ENCODE results near the gene PEAK1. TPM values are rescaled to one million over a fixed set of nuclear protein-coding genes. Genes with fewer than 3 reads are reported as not detected.

The PEAK1 gene
- total and polyA plus RNA-seq, 9 of the 15 experiments (the other 6 are each of a cell fraction or from before 2014, with no cell fraction given) = 0.99 to 22.4 (median 10.8) TPM

DNA sequence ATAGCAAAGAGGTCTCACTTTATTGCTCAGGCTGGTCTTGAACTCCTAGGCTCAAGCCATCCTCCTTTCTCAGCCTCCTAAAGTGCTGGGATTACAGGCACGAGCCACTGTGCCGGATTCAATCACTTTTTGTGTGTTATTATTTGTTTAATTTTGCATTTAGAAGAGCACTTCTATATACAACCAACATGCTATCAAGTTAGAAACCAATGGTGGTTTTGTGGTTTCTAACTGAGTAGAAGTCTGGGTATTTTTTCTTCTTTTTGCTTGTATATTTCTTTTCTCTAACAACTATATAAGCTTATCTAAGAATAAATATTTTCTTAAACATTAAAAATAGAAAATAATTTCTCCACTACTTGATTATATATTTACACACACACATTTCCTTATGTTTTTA, 86.7 kb downstream of the PEAK1 start:
- no peak overlapping the region for H2AFZ ChIP-seq (ENCODE audit: low read depth, low read length)
- no peaks in the 10 kb centered on the region for H3K79me2 ChIP-seq (ENCODE audit: control insufficient read depth, insufficient read depth, low read length)
- TF ChIP-seq, protein P1, sequence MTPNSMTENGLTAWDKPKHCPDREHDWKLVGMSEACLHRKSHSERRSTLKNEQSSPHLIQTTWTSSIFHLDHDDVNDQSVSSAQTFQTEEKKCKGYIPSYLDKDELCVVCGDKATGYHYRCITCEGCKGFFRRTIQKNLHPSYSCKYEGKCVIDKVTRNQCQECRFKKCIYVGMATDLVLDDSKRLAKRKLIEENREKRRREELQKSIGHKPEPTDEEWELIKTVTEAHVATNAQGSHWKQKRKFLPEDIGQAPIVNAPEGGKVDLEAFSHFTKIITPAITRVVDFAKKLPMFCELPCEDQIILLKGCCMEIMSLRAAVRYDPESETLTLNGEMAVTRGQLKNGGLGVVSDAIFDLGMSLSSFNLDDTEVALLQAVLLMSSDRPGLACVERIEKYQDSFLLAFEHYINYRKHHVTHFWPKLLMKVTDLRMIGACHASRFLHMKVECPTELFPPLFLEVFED (CRISPR knock-in tag; conservative IDR thresholded peaks at IDR 0.05) = no peak
- in situ Hi-C loops (cut with MboI) = no loop called here
- no peaks in the 10 kb centered on the region for H3K9me3 ChIP-seq (replicated peaks; ENCODE audit: control insufficient read depth, insufficient read depth, low read depth, low read length)
- H4K20me1 ChIP-seq (replicated peaks; ENCODE audit: control insufficient read depth, insufficient read depth, low read length) = no peaks in the 10 kb centered on the region
- ChIA-PET CTCF (ENCODE audit: low intra/inter-chr PET ratio) (no interaction called here), POLR2A (interaction anchor here (0.6 kb wide), 1 partner anchor 16 kb away, joined by 3 read pairs; no protein-coding TSS in a partner anchor)
- 86% methylated on average over 2 of the region's 2 CpGs for WGBS (ENCODE audit: insufficient coverage, low coverage, missing lambda C conversion rate)
- no peak overlapping the region for H3K9ac ChIP-seq (ENCODE audit: insufficient read depth in 1 of 2, low read depth in 2 of 2, low read length in 2 of 2)
- ATAC-seq (no peak), DNase-seq (ENCODE audit: extremely low read depth in 1 of 4, low spot score in 3 of 4) (no peak), FAIRE-seq (no peak)
- H3K36me3 ChIP-seq (ENCODE audit: control insufficient read depth, insufficient read depth, low read length) = no peaks in the 10 kb centered on the region
- intact Hi-C loops (cut with micrococcal nuclease) = no loop called here
- no peak overlapping the region for H3K4me2 ChIP-seq (ENCODE audit: insufficient read depth, low read length)
- no peaks in the 10 kb centered on the region for H3K9me1 ChIP-seq (ENCODE audit: control insufficient read depth, insufficient read depth, low read length)
- no peak overlapping the region for H3K27ac ChIP-seq (ENCODE audit: extremely low read depth, low read depth, low read length)
- H3K4me3 ChIP-seq = no peak overlapping the region
- BruUV-seq (replicated peaks) = no TSS peak
- peaks cover 3 to 5% of the 10 kb centered on the region in 2 experiments; a peak in 4 of 5 replicates for H3K4me1 ChIP-seq (replicated peaks in 1 of 2; ENCODE audit: control insufficient read depth in 2 of 2, insufficient read depth in 2 of 2, low read length in 2 of 2)
- H3K27me3 ChIP-seq (ENCODE audit: control insufficient read depth in 2 of 2, insufficient read depth in 2 of 2, low read length in 2 of 2) = no peaks in the 10 kb centered on the region

DNA sequence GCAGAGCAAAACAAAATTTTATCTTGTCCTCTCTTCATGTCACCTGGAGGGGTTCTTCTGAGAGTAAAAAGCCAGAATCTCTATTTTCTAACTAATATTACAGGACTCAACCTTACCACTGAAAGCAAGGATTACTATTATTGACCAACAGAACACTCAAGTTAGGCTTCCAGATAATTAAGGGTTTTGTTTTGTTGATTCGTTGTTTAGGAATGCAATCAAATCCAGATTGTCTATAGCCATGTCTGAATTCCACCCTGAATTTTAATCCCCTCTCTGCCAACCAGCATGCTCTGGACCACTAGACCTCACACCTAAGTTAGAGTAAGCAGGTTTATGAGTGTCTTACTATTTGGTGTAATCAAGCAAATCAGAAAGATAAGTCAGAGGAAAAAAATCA, 90.7 kb downstream of the PEAK1 start:
- H3K27ac ChIP-seq (ENCODE audit: extremely low read depth, low read depth, low read length) = no peak overlapping the region
- no peaks in the 10 kb centered on the region for H3K79me2 ChIP-seq (ENCODE audit: control insufficient read depth, insufficient read depth, low read length)
- ChIA-PET POLR2A (no interaction called here), CTCF (ENCODE audit: low intra/inter-chr PET ratio) (no interaction called here)
- no TSS peak for BruUV-seq (replicated peaks)
- in situ Hi-C loops (cut with MboI) = no loop called here
- no peaks in the 10 kb centered on the region for H3K27me3 ChIP-seq (ENCODE audit: control insufficient read depth in 2 of 2, insufficient read depth in 2 of 2, low read length in 2 of 2)
- intact Hi-C loops (cut with micrococcal nuclease) = no loop called here
- no peaks in the 10 kb centered on the region for H3K36me3 ChIP-seq (ENCODE audit: control insufficient read depth, insufficient read depth, low read length)
- H3K4me3 ChIP-seq = no peak overlapping the region
- no peak for TF ChIP-seq MTA2 (IDR thresholded peaks at IDR 0.05; ENCODE audit: low read depth)
- DNase-seq (ENCODE audit: extremely low read depth in 1 of 4, low spot score in 3 of 4) (no peak), FAIRE-seq (no peak), ATAC-seq (no peak)
- H3K9me3 ChIP-seq (replicated peaks; ENCODE audit: control insufficient read depth, insufficient read depth, low read depth, low read length) = no peaks in the 10 kb centered on the region
- no peak overlapping the region for H2AFZ ChIP-seq (ENCODE audit: low read depth, low read length)
- H3K9ac ChIP-seq (ENCODE audit: insufficient read depth in 1 of 2, low read depth in 2 of 2, low read length in 2 of 2) = no peak overlapping the region
- H3K4me2 ChIP-seq (ENCODE audit: insufficient read depth, low read length) = no peak overlapping the region
- H3K4me1 ChIP-seq (replicated peaks in 1 of 2; ENCODE audit: control insufficient read depth in 2 of 2, insufficient read depth in 2 of 2, low read length in 2 of 2) = no peaks in the 10 kb centered on the region
- H3K9me1 ChIP-seq (ENCODE audit: control insufficient read depth, insufficient read depth, low read length) = no peaks in the 10 kb centered on the region
- no peaks in the 10 kb centered on the region for H4K20me1 ChIP-seq (replicated peaks; ENCODE audit: control insufficient read depth, insufficient read depth, low read length)
- WGBS (ENCODE audit: insufficient coverage, low coverage, missing lambda C conversion rate) = 75% methylated on average over 1 of the region's 1 CpG

All from K562 (cell line).